Kidney capillary endothelial cell (primary cell): ENCODE measurements around the gene UBAC2.

Experiments used
- DNase-seq: peaks from one replicate; pipeline ENCODE4 v3.0.0-alpha.2; 2018; ENCODE audit warnings: low spot score

Gene UBAC2

DNA sequence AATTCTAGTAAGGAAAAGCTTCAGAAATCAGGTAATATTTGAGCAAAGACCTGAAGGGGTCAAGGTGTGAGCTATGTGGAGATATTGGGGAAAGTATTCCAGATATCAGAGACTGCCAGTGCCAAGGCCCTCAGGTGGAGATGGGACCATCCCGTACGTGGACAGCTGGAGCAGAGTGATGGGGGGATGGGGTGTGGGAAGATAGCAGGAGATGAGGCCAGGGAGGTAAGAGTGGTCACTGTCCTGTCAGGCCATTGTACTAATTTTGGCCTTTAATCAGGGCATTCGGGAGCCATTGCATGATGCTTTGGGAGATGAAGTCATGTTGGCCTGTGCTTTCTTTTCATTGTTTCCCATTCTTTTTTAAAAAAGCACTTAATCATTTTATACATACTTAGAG lies 70.6 kb downstream of the UBAC2 start:
- no peak for DNase-seq

DNA sequence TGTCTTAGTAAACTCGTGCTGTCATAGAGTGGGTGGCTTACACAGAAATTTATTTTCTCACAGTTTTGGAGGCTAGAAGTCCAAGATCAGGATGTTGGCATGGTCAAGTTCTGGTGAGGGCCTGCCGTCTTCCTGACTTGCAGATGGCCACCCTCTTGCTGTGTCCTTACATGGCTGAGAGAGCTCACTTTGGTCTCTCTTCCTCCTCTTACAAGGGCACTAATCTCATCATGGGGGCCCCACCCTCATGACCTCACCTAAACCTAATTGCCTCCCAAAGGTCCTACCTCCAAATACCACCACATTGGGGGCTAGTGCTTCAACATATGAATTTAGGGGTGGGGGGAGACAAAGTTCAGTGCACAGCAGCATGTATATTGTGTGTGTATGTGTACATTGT lies 71.8 kb downstream of the UBAC2 start:
- DNase-seq, result no peak

DNA sequence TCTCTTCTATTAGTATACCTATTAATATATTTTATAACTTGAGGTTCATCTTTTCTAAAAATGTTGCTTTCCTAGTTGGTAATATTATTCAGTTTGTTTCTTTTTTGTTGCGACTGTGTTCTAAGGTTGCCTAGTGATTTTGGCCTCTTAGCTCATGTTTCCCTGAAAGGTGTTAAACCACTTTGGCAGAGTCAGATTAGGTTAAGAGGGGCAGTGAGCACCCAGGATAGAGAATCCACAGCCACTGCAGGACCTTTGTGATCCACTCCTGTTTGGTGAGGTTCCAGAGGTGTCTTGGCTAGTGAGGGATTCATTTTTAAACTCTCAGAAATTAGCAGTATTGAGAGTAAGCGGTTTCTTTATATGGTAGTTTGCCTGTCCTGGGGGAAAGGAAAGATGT lies 72.5 kb downstream of the UBAC2 start:
- DNase-seq, result no peak

DNA sequence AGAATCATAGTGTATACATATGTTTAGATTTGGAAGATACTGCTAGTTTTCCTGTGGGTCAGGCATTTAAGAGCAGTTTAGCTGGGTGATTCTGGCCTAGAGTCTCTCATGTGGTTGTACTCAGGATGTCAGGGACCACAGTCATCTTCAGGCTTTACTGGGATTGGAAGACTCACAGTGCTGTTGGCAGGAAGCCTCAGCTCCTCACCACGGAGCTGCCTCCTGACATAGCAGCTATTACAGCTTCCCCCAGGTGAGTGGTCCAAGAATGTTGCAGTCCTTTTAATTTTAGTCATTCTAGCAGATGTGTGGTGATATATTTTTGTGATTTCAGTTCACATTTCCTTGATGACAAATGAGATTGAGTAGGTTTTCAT lies 74.4 kb downstream of the UBAC2 start:
- no peak for DNase-seq

DNA sequence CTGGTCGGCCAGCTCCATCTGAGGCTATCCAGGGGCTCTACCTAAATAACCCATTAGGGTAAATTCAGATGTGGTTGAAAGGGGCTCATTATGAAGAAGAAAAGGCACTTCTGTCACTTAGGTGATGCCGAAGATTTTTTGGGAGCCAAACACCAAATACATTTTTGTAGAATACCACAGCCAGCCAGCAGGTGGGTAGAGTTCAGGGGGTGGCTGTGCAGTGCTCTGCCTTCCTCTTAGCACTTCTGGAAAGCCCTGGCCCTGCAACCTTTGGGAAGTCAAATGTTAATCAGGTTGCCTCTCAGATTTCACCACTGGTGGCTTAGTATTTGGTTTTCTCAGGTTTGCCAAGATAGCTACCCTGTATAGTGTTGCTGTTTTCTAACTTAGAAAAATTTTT lies 76.1 kb downstream of the UBAC2 start:
- no peak for DNase-seq

DNA sequence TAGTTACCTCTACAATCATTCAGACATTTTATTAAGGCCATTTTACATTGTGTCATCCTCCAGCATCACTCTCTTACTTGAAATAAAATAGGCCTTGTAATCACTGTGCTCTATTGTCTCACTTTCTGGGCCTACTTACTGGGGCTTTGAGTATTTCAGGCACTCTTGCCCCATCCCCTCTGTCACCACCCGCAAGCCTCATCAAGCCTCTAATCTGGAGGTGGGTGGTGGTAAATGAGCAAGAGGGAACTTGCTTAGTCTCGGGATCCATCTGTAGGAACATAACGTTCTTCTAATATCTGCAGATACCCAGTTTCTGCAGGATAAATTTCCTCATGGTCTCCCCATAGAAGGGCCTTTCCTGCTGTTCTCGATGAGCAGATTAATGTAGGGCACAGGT lies 77.0 kb downstream of the UBAC2 start:
- no peak for DNase-seq

DNA sequence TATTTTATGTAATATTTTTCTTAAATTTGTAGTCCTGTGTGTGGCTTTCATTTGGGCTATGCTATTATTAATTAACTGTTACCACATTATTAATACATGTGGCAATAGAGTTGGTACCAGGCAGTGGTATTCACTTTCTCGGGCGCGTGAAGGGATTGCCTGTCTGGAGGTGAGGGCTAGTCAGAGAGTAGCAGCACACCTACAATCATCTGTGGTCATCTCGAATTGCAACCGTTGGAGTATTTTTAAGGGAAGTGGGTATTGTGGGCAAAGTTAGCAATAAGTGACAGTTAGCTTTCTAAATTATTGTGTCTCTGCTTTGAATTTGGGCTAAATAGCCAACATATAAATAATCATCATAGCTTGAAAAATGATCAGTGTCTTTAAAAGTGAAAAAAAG lies 77.5 kb downstream of the UBAC2 start:
- no peak for DNase-seq

DNA sequence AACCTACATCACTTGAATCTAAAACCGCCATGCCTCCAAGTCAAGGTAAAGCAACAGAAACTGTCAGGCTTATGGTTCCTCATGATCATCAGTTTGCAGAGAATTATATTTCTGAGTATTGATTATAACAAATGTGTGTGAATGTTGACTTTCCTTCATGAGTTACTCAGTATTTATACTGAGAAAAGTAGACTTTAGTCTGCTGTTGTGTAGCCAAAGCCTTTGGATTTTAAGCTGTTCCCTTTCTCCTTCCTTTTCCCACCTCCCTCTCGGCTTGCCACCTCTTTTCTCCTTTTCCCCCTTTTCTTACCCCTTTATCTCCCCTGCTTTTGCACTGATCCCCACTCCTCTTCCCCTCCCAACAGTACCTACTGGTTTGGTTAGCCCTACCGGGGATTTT lies 78.2 kb downstream of the UBAC2 start:
- DNase-seq, result no peak

DNA sequence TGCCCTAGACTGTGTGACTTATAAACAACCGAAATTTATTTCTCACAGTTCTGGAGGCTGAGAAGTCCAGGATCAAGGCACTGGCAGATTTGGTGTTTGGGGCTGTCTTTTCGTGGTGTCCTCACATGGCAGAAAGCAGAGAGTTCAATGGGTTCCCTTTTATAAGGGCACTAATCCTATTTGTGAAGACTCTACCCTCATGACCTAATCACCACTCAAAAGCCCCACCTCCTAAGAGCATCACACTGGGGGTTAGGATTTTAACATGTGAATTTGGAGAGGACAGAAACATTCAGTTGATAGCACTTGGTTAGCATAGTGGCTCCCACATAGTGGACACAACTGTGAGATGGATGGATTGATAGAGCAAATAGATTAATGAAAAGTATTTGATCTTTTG lies 79.0 kb downstream of the UBAC2 start:
- no peak for DNase-seq

DNA sequence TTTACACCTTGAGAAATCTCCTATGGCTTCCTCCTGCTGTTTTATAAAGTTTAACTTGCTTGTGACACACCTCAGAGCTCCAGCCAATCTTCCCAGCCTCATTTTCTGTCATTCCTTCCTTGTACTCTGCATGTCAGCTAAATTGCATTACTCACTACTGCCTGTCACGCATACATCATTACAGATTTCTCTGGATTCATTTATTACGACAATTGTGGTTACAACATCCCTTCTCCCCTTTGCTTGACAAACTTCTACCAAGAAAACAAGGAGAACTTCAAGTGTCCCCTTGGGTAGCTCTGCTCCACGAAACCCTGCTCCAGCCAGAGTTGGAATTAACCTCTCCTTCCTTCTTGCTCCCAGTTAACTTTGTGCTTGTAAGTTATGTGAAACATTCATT lies 79.5 kb downstream of the UBAC2 start:
- DNase-seq, result no peak

DNA sequence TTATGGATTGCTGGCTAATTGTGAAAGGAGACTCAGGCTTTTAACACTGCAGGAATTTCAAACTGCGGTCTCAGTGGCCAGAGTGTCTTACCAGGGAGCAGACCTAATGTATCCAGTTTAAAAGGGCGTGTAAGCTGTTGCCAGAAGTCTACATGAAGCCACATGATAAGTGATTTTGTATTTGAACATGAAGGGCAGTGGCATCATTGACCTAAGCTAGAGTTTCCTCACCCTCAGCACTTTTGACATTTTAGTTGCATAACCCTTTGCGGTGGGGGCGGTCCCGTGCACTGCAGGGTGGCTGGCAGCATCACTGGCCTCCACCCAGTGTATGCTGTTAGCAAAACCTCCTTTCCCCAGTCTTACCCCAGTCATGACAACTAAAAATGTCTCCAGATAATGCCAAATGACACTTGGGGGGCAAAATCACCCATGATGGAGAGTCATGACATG lies 81.2 kb downstream of the UBAC2 start:
- no peak for DNase-seq

DNA sequence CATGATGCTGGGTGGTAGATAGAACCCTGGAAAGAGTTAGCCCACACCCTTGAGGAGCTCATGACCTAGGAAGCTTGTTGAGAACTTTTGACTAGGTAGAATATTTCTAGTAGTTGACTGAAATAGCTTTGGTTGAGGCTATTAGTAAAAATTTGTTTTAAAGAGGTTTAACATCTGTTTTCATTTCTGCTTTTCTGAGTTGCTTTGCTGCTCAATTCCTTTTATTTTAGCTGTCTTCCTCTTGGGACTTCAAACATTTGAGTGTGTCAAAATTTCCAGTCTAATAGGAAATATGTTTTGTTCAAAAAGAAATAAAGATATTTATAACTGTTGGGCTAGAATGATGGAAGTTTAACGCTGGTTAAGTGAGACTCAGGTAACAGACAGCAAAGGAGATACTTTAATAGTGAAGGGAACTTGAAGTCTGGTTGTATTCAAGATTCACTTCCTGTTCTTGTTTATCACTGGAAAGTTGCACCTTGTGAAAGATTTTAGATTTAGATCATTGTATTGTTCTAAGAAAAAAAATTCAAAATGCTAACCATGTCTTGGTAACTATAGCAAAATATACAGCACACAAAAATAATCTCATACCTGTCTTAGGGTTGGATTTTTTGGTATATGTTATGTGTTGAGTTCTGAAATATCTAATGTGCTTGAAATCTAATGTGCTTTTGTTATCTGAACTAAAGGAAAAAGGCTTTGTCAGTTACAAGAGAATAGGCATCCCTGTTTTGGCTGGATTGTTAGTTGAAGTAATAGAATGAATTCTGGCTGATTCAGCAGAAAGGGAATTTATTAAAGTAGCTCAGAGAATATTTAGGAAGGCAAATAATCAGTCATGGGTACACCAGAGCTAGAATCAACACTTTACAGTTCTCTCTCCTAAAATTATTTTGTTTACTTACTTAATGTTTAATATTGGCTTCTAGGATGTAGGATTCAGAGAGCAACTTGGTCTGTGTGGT lies 81.9 kb downstream of the UBAC2 start:
- no peak for DNase-seq

DNA sequence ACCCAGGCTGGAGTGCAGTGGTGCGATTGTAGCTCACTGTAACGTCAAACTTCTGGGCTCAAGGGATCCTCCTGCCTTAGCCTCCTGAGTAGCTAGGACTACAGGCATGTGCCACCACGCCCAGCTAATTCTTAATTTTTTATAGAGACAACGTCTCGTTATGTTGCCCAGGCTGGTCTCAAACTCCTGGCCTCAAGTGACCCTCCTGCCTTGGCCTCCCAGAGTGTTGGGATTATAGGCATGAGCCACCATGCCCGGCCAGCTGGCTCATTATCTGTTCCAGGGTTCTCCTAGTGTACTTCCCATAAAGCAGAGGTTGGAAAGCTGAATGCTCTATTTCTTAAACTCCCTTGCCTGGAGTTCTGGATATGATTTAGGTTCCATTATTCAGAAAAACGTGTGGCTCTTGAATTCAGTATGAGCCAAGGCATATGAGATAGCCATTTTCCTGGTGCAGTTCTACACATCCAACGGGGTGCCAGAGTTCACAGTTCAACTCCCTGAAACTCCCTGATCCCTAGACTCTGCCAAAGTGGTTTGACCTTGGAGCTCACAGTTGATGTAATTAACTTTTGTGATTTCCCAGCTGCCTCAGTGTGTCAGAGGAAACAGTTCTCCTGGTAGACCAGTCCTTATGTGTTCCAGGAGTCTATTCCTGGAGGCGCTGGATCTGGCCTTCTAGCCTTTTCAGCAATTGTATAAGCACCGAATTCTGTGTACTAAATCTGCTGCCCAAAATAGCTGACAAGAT lies 85.0 kb downstream of the UBAC2 start:
- no peak for DNase-seq

DNA sequence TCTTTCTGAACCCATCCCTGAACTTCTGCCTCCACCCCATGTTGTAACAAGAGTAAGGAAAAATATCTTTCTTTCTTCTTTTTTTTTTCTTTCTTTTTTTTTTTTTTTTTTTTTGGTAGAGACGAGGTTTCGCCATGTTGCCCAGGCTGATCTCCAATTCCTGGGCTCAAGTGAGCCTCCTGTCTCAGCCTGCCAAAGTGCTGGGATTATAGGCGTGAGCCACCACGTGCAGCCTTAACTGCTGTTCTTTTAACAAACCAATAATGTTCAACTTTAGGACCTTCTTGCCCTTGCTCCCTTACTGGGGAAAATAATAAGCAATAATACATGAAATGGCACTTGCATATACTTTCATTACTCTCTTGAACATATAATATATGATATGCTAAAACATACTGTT lies 86.9 kb downstream of the UBAC2 start:
- no peak for DNase-seq

DNA sequence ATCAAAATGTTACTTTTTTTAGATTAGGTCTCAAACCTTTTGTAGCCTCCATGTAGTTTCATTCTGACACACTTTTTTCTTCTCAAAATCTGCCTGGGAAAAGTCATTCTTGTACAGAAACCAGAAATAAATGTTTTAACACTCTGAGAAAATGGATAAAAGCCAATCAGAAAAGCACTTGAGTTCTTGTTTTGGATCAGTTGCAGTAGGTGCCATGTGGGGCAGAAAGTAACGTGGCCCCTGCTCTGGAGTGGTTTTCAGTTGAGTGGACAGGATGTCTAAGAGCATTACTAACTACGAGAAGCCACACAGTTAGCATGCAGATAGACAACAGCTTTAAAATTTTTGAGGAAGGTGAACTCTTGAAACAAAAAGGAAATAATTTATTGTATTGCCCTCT lies 87.4 kb downstream of the UBAC2 start:
- DNase-seq, result no peak

DNA sequence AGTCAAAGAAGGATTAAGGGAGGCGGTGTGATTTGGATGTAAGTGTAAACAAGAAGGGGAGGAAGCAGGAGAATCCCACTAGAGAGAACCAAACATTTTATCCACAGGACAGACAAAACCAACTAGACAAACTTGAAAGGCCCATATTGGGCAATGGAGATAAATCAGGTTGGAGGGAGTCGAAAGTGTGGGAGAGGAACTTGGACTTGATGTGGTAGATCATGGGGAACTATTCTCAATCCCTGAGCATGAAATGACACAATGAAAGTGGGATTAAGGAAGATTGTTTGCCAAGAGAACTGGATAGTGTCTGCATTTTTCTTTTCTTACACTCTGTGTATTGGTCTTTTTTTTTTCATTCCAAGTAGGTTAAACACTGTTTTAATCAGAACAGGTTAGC lies 88.6 kb downstream of the UBAC2 start:
- DNase-seq, result no peak

DNA sequence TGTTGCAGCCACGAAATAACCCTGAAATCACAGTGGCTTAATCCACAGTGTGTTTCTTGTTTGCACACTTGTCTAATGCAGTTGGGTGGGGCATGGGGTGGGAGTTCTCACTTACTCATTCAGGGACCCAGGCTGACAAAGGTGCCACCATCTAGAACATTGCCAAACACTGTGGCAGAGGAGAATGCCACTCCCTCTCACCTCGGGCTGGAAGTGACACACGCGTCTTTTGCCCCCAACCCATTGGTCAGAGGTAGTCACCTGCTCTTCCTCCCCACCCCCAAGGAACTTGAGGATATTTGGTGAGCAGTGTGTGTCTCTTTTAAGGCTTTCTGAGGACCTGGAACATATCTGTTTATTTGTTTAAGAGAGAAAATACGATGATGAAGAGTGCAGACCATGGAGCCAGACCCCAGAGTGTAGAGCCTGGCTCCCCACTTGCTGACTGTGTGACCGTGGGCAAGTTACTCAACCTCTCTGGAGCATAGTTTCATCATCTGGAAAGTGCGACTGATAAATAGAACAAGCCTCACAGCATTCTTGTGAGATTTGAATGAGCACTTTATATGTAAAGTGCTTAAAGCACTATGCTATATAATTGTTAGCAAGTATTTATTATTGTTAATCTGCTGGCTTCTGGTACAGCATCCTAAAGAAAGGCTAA lies 89.2 kb downstream of the UBAC2 start:
- no peak for DNase-seq

DNA sequence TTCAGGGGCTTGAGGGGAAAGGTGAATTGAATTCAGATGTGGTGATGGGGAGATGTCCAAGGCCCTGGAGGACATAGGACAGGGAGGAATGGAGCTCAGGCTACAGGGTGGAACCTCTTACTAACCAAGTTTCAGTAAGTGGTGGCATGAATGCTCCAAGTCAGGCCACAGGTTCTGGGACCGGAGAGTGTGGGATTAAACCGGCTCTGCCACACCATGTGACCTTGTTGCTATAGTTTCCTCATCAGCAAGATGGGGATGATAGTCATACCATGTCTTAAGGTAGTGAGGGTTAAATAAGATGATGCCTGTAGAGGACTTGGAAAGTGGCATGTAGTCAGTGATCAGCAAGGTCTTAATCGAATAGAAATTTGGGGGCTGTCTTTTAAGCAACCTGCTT lies 90.2 kb downstream of the UBAC2 start:
- no peak for DNase-seq

DNA sequence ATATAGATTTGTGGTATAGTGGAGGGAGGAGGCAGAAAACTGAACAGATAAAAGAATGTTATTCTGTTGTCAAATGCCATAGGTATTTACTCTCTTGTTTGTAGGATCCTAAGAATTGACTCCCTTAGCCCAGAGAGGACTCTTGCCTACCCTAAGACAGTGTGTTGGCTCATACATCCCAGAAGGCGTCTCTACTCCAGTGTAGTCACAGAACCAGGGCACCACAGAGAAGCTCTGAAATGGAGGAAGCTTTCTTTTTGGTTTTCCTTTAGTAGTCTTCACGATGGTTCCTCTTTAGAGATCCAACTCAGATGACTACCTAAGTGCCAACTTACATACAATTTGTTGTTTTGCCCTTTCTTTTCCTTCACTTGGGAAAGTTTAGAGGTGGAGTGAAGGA lies 92.5 kb downstream of the UBAC2 start:
- no peak for DNase-seq

DNA sequence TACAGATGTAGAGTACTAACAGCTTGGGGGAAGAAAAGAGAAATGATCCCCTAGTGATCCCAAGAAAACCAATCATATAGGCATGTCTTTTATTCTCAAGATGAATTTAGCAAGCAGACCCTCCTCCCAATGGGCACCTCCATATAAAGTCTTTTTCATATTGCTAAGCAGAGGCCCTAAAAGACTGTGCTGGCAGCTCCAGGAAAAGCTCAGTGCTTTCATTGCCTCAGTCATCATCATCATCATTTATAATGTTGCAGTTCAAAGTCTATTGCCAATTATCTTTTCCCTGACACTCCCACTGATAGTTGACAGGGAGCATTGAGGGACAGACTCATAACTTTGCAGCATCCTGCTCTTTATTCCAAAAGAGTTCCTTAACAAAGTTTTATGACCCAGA lies 93.5 kb downstream of the UBAC2 start:
- DNase-seq, result no peak

DNA sequence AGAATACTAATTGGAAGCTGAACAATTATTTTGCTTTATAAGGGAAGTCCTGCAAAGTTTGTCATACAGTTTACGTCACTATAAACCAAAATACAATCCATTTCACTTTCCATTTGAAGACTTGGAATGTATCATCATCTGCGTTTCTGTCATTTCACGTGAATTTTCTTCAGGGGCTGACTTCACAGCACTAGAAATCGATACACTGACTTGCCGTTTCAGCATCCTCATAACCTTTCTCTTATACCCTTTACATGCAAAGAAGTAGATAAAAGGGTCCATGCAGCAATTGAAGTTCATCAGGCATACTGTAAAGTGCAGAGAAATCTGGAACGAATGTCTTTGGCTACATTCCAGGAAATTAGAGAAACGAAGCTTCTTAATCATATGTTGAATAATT lies 94.3 kb downstream of the UBAC2 start:
- DNase-seq, result no peak

DNA sequence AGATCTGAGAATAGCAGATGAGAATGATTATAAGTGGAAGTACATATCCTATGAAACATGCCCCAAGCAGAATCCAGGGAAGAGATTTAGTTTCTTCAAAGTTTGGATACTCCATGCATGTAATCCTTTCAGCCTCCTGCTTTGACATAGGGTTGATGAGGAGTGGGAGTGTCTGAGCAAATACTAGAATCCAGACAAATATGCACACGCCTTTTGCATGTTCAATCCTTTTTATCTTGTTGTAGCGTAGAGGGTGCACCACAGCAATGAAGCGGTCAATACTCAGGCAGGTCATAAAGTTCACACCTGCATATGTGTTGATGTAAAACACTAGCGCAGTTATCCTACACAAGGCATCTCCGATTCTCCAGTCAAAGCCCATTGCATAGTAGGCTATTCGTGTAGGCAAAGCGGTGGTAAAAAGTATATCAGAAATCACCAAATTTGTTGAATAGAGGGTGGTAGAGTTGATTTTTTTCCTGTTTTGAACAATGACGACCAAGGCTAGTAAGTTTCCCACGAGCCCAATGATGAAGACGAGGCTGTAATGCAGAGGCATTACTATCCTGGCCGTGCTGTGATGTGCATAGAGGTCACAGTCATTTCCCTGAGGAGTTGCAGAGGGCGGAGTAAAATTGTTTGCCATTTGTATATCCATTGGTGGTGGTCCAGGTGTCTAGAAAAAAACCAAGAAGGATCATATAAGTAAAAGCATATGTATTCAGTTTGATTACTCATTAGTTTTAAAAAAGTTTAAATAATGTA lies 95.0 kb downstream of the UBAC2 start:
- no peak for DNase-seq
